ENCODE data around the gene LZIC. TPM values are rescaled to one million over a fixed set of nuclear protein-coding genes. Genes with fewer than 3 reads are reported as not detected.

Gene LZIC
- total and polyA plus RNA-seq, 9 of the 15 experiments (the other 6 are each of a cell fraction or from before 2014, with no cell fraction given) = 32.9 to 109 (median 61.7) TPM

DNA sequence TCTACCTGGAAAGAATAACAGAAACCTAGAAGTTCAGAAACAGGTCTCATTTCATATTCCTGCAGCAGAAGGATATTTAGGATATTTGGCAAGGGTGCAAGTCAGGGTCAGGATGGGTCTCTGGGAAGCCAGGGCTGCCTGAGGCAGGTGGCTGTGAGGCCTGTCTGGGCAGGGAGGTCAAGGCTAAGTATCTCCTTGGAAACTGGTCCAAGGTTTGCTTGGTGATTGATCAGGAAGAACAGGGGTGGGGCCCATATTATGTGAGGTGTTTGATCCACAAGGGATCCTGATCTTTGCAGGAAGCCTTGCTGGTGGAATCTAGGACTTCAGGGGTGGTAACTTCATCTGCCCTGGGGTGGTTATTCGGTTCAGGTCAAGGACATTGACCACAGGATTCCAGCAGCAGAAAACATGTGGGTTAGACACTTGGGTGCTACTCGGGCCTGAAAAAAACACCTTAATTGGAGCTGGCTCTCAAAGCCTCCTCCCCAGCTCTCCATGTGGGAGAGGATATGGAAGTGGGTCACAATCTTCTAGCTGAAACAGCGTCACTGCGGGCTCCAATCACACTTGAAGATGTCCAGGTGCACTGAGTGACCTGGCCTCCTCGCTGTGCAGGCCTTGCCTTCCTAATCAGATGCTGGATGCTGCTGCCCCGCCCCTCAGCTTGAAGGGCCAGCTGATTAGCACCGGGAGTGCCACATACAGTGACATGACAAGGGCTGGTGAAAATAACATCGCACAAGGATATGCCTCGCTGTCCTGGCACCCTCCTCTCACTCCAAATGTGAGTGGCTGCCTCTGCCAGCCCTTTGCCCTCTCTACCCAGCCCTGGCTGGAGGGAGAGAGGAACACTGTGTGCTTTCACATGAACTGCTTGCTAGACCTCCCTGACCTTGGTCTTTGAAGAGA lies 41.8 kb downstream of the LZIC start:
- Histone ChIP-seq H3K9me3 (replicated peaks; ENCODE audit: control insufficient read depth, insufficient read depth, low read depth, low read length) (no peaks in the 10 kb centered on the region), H3K4me3 (no peak overlapping the region), H3K4me1 (replicated peaks in 1 of 2; ENCODE audit: control insufficient read depth in 2 of 2, insufficient read depth in 2 of 2, low read length in 2 of 2) (peaks cover 19 to 28% of the 10 kb centered on the region in 2 experiments; a peak in 4 of 5 replicates), H4K20me1 (replicated peaks; ENCODE audit: control insufficient read depth, insufficient read depth, low read length) (peaks cover 7% of the 10 kb centered on the region; the same call in 1 of the 2 replicates), H3K9ac (ENCODE audit: insufficient read depth in 1 of 2, low read depth in 2 of 2, low read length in 2 of 2) (peak overlapping the region in 1 of 2 experiments; percentile 65; a peak in 2 of 4 replicates), H3K27me3 (ENCODE audit: control insufficient read depth in 2 of 2, insufficient read depth in 2 of 2, low read length in 2 of 2) (no peaks in the 10 kb centered on the region), H3K79me2 (ENCODE audit: control insufficient read depth, insufficient read depth, low read length) (0 out of 3 replicates have a peak, but pooled peaks cover 2% of the 10 kb centered on the region), H3K9me1 (ENCODE audit: control insufficient read depth, insufficient read depth, low read length) (peaks cover 3% of the 10 kb centered on the region), H3K4me2 (ENCODE audit: insufficient read depth, low read length) (peak overlapping the region; percentile 17; the same call in 1 of the 2 replicates), H3K27ac (ENCODE audit: extremely low read depth, low read depth, low read length) (no peak overlapping the region), H3K36me3 (ENCODE audit: control insufficient read depth, insufficient read depth, low read length) (no peaks in the 10 kb centered on the region), H2AFZ (ENCODE audit: low read depth, low read length) (no peak overlapping the region)
- ChIA-PET POLR2A (interaction anchor here (0.6 to 2.0 kb wide), 13 partner anchors 9 to 1034 kb away, joined by 3 to 6 read pairs (median 3); partner anchors contain the start of gene CTNNBIP1), CTCF (ENCODE audit: low intra/inter-chr PET ratio) (no interaction called here)
- WGBS (ENCODE audit: insufficient coverage, low coverage, missing lambda C conversion rate) = 14% methylated on average over 9 of the region's 9 CpGs
- DNase-seq (ENCODE audit: extremely low read depth in 1 of 4, low spot score in 3 of 4) (peak in 3 of 4 experiments; percentile 48 to 71 (median 53)), FAIRE-seq (peak; percentile 57), ATAC-seq (peak; percentile 90)
- in situ Hi-C loops (cut with MboI) = no loop called here
- BruUV-seq (replicated peaks) = no TSS peak
- intact Hi-C loops (cut with micrococcal nuclease) = no loop called here
- TF ChIP-seq, protein P1, sequence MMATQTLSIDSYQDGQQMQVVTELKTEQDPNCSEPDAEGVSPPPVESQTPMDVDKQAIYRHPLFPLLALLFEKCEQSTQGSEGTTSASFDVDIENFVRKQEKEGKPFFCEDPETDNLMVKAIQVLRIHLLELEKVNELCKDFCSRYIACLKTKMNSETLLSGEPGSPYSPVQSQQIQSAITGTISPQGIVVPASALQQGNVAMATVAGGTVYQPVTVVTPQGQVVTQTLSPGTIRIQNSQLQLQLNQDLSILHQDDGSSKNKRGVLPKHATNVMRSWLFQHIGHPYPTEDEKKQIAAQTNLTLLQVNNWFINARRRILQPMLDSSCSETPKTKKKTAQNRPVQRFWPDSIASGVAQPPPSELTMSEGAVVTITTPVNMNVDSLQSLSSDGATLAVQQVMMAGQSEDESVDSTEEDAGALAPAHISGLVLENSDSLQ (IDR thresholded peaks at IDR 0.05) = peak; percentile 71; the same call in 1 of the 2 replicates
- TF ChIP-seq KDM2B (CRISPR knock-in tag; IDR thresholded peaks at IDR 0.05) (no peak), CHD1 (IDR thresholded peaks at IDR 0.05; ENCODE audit: low read length) (no peak), CBFA2T3 (IDR thresholded peaks at IDR 0.05) (0 out of 2 replicates have a peak, but pooled peaks have one; percentile 32), HDGF (IDR thresholded peaks at IDR 0.05) (peak; percentile 60; the same call in 1 of the 2 replicates), SMAD1 (IDR thresholded peaks at IDR 0.05; ENCODE audit: low read depth, low read length, partially characterized antibody) (no peak), TEAD2 (tag; IDR thresholded peaks at IDR 0.05) (no peak), ZNF311 (CRISPR knock-in tag; IDR thresholded peaks at IDR 0.05) (no peak), SIN3A (IDR thresholded peaks at IDR 0.05; ENCODE audit: borderline replicate concordance in 2 of 2, control insufficient read depth in 1 of 2, low read depth in 2 of 2, low read length in 2 of 2) (peak; percentile 31 to 67; a peak in 2 of 4 replicates), KLF13 (tag; IDR thresholded peaks at IDR 0.05; ENCODE audit: borderline replicate concordance, low read depth) (peak; percentile 85), ZNF134 (CRISPR knock-in tag; conservative IDR thresholded peaks at IDR 0.05) (peak; percentile 92), DPF2 (IDR thresholded peaks at IDR 0.05) (peak; percentile 14; the same call in 1 of the 2 replicates), DACH1 (IDR thresholded peaks at IDR 0.05; ENCODE audit: partially characterized antibody) (peak; percentile 88), RCOR1 (IDR thresholded peaks at IDR 0.05; ENCODE audit: borderline replicate concordance in 1 of 2, low read depth in 2 of 2, low read length in 2 of 2) (peak in 1 of 2 experiments; percentile 86; a peak in 2 of 4 replicates), NR1H2 (CRISPR knock-in tag; IDR thresholded peaks at IDR 0.05) (no peak), CTBP1 (IDR thresholded peaks at IDR 0.05; ENCODE audit: borderline replicate concordance) (peak; percentile 88)
- TF ChIP-seq, protein P2, sequence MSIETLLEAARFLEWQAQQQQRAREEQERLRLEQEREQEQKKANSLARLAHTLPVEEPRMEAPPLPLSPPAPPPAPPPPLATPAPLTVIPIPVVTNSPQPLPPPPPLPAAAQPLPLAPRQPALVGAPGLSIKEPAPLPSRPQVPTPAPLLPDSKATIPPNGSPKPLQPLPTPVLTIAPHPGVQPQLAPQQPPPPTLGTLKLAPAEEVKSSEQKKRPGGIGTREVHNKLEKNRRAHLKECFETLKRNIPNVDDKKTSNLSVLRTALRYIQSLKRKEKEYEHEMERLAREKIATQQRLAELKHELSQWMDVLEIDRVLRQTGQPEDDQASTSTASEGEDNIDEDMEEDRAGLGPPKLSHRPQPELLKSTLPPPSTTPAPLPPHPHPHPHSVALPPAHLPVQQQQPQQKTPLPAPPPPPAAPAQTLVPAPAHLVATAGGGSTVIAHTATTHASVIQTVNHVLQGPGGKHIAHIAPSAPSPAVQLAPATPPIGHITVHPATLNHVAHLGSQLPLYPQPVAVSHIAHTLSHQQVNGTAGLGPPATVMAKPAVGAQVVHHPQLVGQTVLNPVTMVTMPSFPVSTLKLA (conservative IDR thresholded peaks at IDR 0.05) = 0 out of 4 replicates have a peak, but pooled peaks of 1 of the 2 experiments have one; percentile 29
- TF ChIP-seq, protein P3, sequence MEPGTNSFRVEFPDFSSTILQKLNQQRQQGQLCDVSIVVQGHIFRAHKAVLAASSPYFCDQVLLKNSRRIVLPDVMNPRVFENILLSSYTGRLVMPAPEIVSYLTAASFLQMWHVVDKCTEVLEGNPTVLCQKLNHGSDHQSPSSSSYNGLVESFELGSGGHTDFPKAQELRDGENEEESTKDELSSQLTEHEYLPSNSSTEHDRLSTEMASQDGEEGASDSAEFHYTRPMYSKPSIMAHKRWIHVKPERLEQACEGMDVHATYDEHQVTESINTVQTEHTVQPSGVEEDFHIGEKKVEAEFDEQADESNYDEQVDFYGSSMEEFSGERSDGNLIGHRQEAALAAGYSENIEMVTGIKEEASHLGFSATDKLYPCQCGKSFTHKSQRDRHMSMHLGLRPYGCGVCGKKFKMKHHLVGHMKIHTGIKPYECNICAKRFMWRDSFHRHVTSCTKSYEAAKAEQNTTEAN (CRISPR knock-in tag; IDR thresholded peaks at IDR 0.05) = no peak

All from K562 (cell line).